Epithelial cell of proximal tubule (primary cell): ENCODE results near the gene GPX6. TPM values are rescaled to one million over a fixed set of nuclear protein-coding genes. Genes with fewer than 3 reads are reported as not detected.
"Not testable (repeated sequence)": the region's sequence is repeated elsewhere in the genome, so short reads cannot be mapped to it uniquely, and the experiment has no call there.

ENCODE experiments used
- DNase-seq: peaks from one replicate; pipeline ENCODE4 v3.0.0-alpha.2; 2011; ENCODE audit warnings: low read depth
- H3K4me3 ChIP-seq: 2 replicates; pipeline ENCODE4 v1.5.1; 2011; ENCODE audit warnings: low read depth, mild to moderate bottlenecking, low read length
- CTCF ChIP-seq: conservative IDR thresholded peaks from 2 replicates; pipeline ENCODE4 v1.5.1; 2012; ENCODE audit warnings: low read depth, mild to moderate bottlenecking, low read length
- total RNA-seq: library from RNA; depleted of rRNA; stranded (reverse); fragments of >200 nt; gene quantifications from 2 replicates; pipeline ENCODE4 v1.2.3, GENCODE V29; 2015

GPX6 gene
- total RNA-seq, 1 donor from 2014 or later = not detected

GRCh38 chr6:28551891-28552666 lies 36.5 kb upstream of the GPX6 start:
- TF ChIP-seq CTCF = no peak
- H3K4me3 ChIP-seq = no peak overlapping the region
- DNase-seq = no peak

DNA sequence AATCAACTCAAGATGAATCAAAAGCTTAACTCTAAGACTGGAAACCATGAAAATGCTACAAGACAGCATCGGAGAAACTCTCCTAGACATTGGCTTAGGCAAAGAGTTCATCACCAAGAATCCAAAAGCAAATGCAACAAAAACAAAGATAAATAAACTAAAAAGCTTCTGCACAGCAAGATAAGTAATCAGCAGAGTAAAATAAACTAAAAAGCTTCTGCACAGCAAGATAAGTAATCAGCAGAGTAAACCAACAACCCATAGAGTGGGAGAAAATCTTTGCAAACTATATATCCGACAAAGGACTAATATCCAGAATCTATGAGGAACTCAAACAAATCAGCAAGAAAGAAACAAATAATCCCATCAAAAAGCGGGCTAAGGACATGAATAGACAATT lies 31.4 kb upstream of the GPX6 start:
- DNase-seq = not testable (repeated sequence)

GRCh38 chr6:28545955-28546354 lies 30.4 kb upstream of the GPX6 start:
- TF ChIP-seq CTCF = no peak
- no peak overlapping the region for H3K4me3 ChIP-seq
- no peak for DNase-seq

More for the DNA sequence above, 31.4 kb upstream of the GPX6 start:
- H3K4me3 ChIP-seq = not testable (repeated sequence)

- TF ChIP-seq CTCF = no peak
- DNase-seq = no peak
- H3K4me3 ChIP-seq = peak overlapping the region; percentile 31
Measured at GRCh38 chr6:28543651-28544610, 28.3 kb upstream of the GPX6 start.

- no peak for DNase-seq
- peak; percentile 66 for TF ChIP-seq CTCF
- H3K4me3 ChIP-seq = peak overlapping the region; percentile 56
Measured at GRCh38 chr6:28542440-28543296, 27.1 kb upstream of the GPX6 start.

GRCh38 chr6:28541996-28542395 lies 26.4 kb upstream of the GPX6 start:
- TF ChIP-seq CTCF = no peak
- no peak for DNase-seq
- peak overlapping the region; percentile 56 for H3K4me3 ChIP-seq
